K562 (cell line): Measurements from ENCODE around the gene RBX1. TPM values are rescaled to one million over a fixed set of nuclear protein-coding genes. Genes with fewer than 3 reads are reported as not detected.
"Not testable (repeated sequence)": the region's sequence is repeated elsewhere in the genome, so short reads cannot be mapped to it uniquely, and the experiment has no call there.

Experiments
- ATAC-seq: fragments of 200-7000 bp; cut with Tn5 transposase; 3 replicates; pipeline ENCODE4 v1.9.1; 2020; ENCODE audit warnings: moderate library complexity
- BruUV-seq: library from RNA; stranded (reverse); fragments of 400-500 nt; replicated peaks from 2 replicates; lab custom pipeline; 2021; lab: Mats Ljungman, UMichigan
- CTCF ChIA-PET: fragments of 300-600 bp; formaldehyde crosslinking; extraction: SDS; loops from one replicate; lab custom pipeline; 2021; ENCODE audit warnings: low intra/inter-chr PET ratio; lab: Yijun Ruan, JAX
- POLR2A ChIA-PET: fragments of 300-600, 350-650 bp; sonication (Branson Sonifier 250); formaldehyde crosslinking; extraction: SDS; loops from one replicate; lab custom pipeline; 2021; ENCODE audit warnings: antibody characterized with exemption, inconsistent platforms; lab: Yijun Ruan, JAX
- DNase-seq, 4 experiments: peaks; one replicate each; pipeline versions ENCODE4 v3.0.0 to v3.0.0-alpha.2; 2011 to 2018; ENCODE audit warnings: low spot score in 3 of 4, mixed read lengths in 3 of 4; ENCODE audit errors: extremely low read depth in 1 of 4
- FAIRE-seq: peaks from 2 replicates; lab custom pipeline; 2011; peaks lifted over from hg19 to GRCh38; lab: Jason Lieb, UNC
- H2AFZ ChIP-seq: 2 replicates; pipeline ENCODE4 v1.6.0; 2011; ENCODE audit warnings: low read depth, low read length, control low read depth, inconsistent platforms
- H3K27ac ChIP-seq: fragments of 200-600 bp; 3 replicates; pipeline ENCODE4 v1.8.0; 2011; ENCODE audit warnings: low read depth, mild to moderate bottlenecking, control low read depth, inconsistent platforms, low read length, moderate library complexity, mixed read lengths; ENCODE audit errors: extremely low read depth
- H3K27me3 ChIP-seq, 2 experiments: fragments of 300-600 bp in 1 of 2; 2 replicates in 1 of 2; 3 replicates in 1 of 2; pipeline versions ENCODE4 v1.6.0 to v1.8.0; 2011; ENCODE audit warnings: inconsistent platforms in 2 of 2, low read length in 2 of 2, mild to moderate bottlenecking in 1 of 2, mixed read lengths in 1 of 2, moderate library complexity in 1 of 2; ENCODE audit not compliant: control insufficient read depth in 2 of 2, insufficient read depth in 2 of 2
- H3K36me3 ChIP-seq: fragments of 300-600 bp; 3 replicates; pipeline ENCODE4 v1.8.0; 2011; ENCODE audit warnings: mild to moderate bottlenecking, low read length, inconsistent platforms; ENCODE audit not compliant: control insufficient read depth, insufficient read depth
- H3K4me1 ChIP-seq, 2 experiments: fragments of 200-600 bp in 1 of 2; replicated peaks in 1 of 2; 2 replicates in 1 of 2; 3 replicates in 1 of 2; pipeline versions ENCODE4 v1.5.1 to v1.8.0; 2011; ENCODE audit warnings: inconsistent platforms in 2 of 2, low read length in 2 of 2, mild to moderate bottlenecking in 1 of 2, mixed read lengths in 1 of 2, moderate library complexity in 1 of 2; ENCODE audit not compliant: control insufficient read depth in 2 of 2, insufficient read depth in 2 of 2
- H3K4me2 ChIP-seq: 2 replicates; pipeline ENCODE4 v1.6.1; 2011; ENCODE audit warnings: low read length, control low read depth, inconsistent platforms, mixed read lengths; ENCODE audit not compliant: insufficient read depth
- H3K4me3 ChIP-seq: fragments of 200-600 bp; sonication (generic), shearing (Covaris generic); 2 replicates; pipeline ENCODE4 v1.5.1; 2016; ENCODE audit warnings: control low read depth, inconsistent platforms
- H3K79me2 ChIP-seq: fragments of 200-600 bp; 3 replicates; pipeline ENCODE4 v1.8.0; 2011; ENCODE audit warnings: low read length, inconsistent platforms; ENCODE audit not compliant: control insufficient read depth, insufficient read depth
- H3K9ac ChIP-seq, 2 experiments: 2 replicates each; pipeline versions ENCODE4 v1.6.0 to v1.6.1; 2011; ENCODE audit warnings: low read depth in 2 of 2, low read length in 2 of 2, control low read depth in 1 of 2, inconsistent platforms in 1 of 2, mild to moderate bottlenecking in 1 of 2, mixed read lengths in 1 of 2; ENCODE audit not compliant: insufficient read depth in 1 of 2
- H3K9me1 ChIP-seq: one replicate; pipeline ENCODE4 v1.6.0; 2011; ENCODE audit warnings: inconsistent platforms, mild to moderate bottlenecking, low read length, moderate library complexity; ENCODE audit not compliant: control insufficient read depth, insufficient read depth
- H3K9me3 ChIP-seq: replicated peaks from 2 replicates; pipeline ENCODE4 v1.5.1; 2011; ENCODE audit warnings: low read depth, low read length, inconsistent platforms; ENCODE audit not compliant: control insufficient read depth, insufficient read depth
- H4K20me1 ChIP-seq: replicated peaks from 2 replicates; pipeline ENCODE4 v1.6.1; 2011; ENCODE audit warnings: low read length, inconsistent platforms, mixed read lengths; ENCODE audit not compliant: control insufficient read depth, insufficient read depth
- ATF3 ChIP-seq, 2 experiments: fragments of 450-650 bp in 1 of 2; sonication (generic) in 1 of 2; formaldehyde crosslinking in 1 of 2; IDR thresholded peaks in 1 of 2; conservative IDR thresholded peaks in 1 of 2; 2 replicates each; pipeline versions ENCODE4 v1.6.1 to v1.8.1; 2016 to 2023; ENCODE audit warnings: mild to moderate bottlenecking in 2 of 2, moderate library complexity in 2 of 2, inconsistent platforms in 1 of 2, missing genetic modification reagents in 1 of 2
- CHCHD3 ChIP-seq: fragments of 250-450 bp; sonication (Bioruptor Pico); IDR thresholded peaks from 2 replicates; pipeline ENCODE4 v2.1.2; 2022; ENCODE audit warnings: mild to moderate bottlenecking
- FOSL1 ChIP-seq: fragments of 200-800 bp; sonication (Bioruptor generic); conservative IDR thresholded peaks from 2 replicates; pipeline ENCODE4 v1.6.1; 2016; ENCODE audit warnings: missing genetic modification characterization, missing compliant biosample characterization
- JUND ChIP-seq, 2 experiments: IDR thresholded peaks; 2 replicates in 1 of 2; 3 replicates in 1 of 2; pipeline ENCODE4 v1.6.1; 2011; ENCODE audit warnings: borderline replicate concordance in 2 of 2, low read depth in 2 of 2, low read length in 2 of 2, improper control_type of control experiment in 1 of 2, missing biosample characterization in 1 of 2, missing genetic modification characterization in 1 of 2, missing genetic modification reagents in 1 of 2
- RBM14 ChIP-seq: fragments of 200-400 bp; formaldehyde crosslinking; IDR thresholded peaks from 2 replicates; pipeline ENCODE4 v1.6.1; 2018; ENCODE audit warnings: low read depth, mild to moderate bottlenecking, low read length, moderate library complexity, borderline replicate concordance; ENCODE audit not compliant: insufficient read depth
- RFX1 ChIP-seq: fragments of 450-650 bp; IDR thresholded peaks from 2 replicates; pipeline ENCODE4 v1.6.1; 2016; ENCODE audit warnings: mild to moderate bottlenecking, moderate library complexity
- THRA ChIP-seq: fragments of 450-650 bp; IDR thresholded peaks from 2 replicates; pipeline ENCODE4 v1.6.1; 2017; ENCODE audit warnings: mild to moderate bottlenecking, moderate library complexity
- ZBTB12 ChIP-seq: fragments of 250-450 bp; sonication (Bioruptor Pico); IDR thresholded peaks from 2 replicates; pipeline ENCODE4 v1.4.0; 2020
- ZNF354B ChIP-seq: fragments of 250-450 bp; sonication (Bioruptor Pico); IDR thresholded peaks from 2 replicates; pipeline ENCODE4 v1.4.0; 2020
- ZNF384 ChIP-seq: IDR thresholded peaks from 2 replicates; pipeline ENCODE4 v1.6.1; 2012; ENCODE audit warnings: low read depth, low read length, improper control_type of control experiment
- ZSCAN32 ChIP-seq: fragments of 450-650 bp; formaldehyde crosslinking; IDR thresholded peaks from 2 replicates; pipeline ENCODE4 v1.4.0; 2020; ENCODE audit warnings: mild to moderate bottlenecking, moderate library complexity
- WGBS: fragments of 100-300 bp; shearing (Covaris generic); methylation state at CpG from one replicate; pipeline ENCODE4 v1.1.6; 2016; ENCODE audit warnings: low coverage, mixed read lengths; ENCODE audit not compliant: insufficient coverage; ENCODE audit errors: missing lambda C conversion rate; 5-methylcytosine and 5-hydroxymethylcytosine counted together
- in situ Hi-C: fragments of 300-500 bp; cut with MboI; formaldehyde crosslinking; loops from 4 replicates; pipeline ENCODE4 v1.15.0; 2018; ENCODE audit warnings: inconsistent platforms, mixed read lengths
- intact Hi-C: fragments of 100-400 bp; cut with micrococcal nuclease; formaldehyde crosslinking; loops from 2 replicates; pipeline ENCODE4 v1.14.2; 2022
- polyA plus RNA-seq, 8 experiments: library from polyadenylated mRNA; depleted of rRNA in 4 of 8; stranded (reverse) in 5 of 8; unstranded in 3 of 8; fragments of >200 nt; fragmentation: Nextera tagmentation in 2 of 8; fragmentation: Illumina TruSeq in 1 of 8; extraction: Ambion mirVana in 2 of 8; extraction: Trizol in 1 of 8; gene quantifications; 2 replicates each; pipeline versions ENCODE4 v1.2.1 to v1.2.3, GENCODE V29; 2011 to 2014; ENCODE audit warnings: inconsistent platforms in 1 of 8, missing spikeins in 1 of 8
- total RNA-seq, 7 experiments: library from RNA; depleted of rRNA in 6 of 7; stranded (reverse); fragments of >200 nt in 6 of 7; fragmentation: Illumina TruSeq in 2 of 7; extraction: Trizol in 2 of 7; gene quantifications; 2 replicates each; pipeline versions ENCODE4 v1.2.1 to v1.2.3, GENCODE V29; 2011 to 2021; ENCODE audit warnings: low replicate concordance in 1 of 7

The RBX1 gene
- total and polyA plus RNA-seq, 9 of the 15 experiments (the other 6 are each of a cell fraction or from before 2014, with no cell fraction given), result 44.0 to 259 (median 67.9) TPM

- H3K79me2 ChIP-seq, result no peaks in the 10 kb centered on the region
- no peak for ATAC-seq
- TF ChIP-seq RBM14, result no peak
- TF ChIP-seq ZSCAN32 (CRISPR knock-in tag), result no peak
- TF ChIP-seq RFX1, result peak; percentile 88
- 0 out of 2 replicates have a peak, but pooled peaks have one; percentile 9 for TF ChIP-seq JUND (IDR thresholded peaks at IDR 0.05; ENCODE audit: borderline replicate concordance, low read depth, low read length)
- no peak for TF ChIP-seq JUND (tag; IDR thresholded peaks at IDR 0.05; ENCODE audit: borderline replicate concordance, low read depth, low read length)
- TF ChIP-seq ZNF354B (CRISPR knock-in tag), result no peak
- TF ChIP-seq FOSL1 (tag), result 0 out of 2 replicates have a peak, but pooled peaks have one; percentile 16
- peak; percentile 7; the same call in 1 of the 2 replicates for TF ChIP-seq ATF3 (IDR thresholded peaks at IDR 0.05)
- TF ChIP-seq ATF3 (CRISPR knock-in tag; conservative IDR thresholded peaks at IDR 0.05), result no peak
- peak; percentile 57; the same call in 1 of the 2 replicates for TF ChIP-seq ZNF384
- no peak for TF ChIP-seq CHCHD3 (CRISPR knock-in tag)
- TF ChIP-seq THRA, result no peak
- no peak for TF ChIP-seq ZBTB12 (CRISPR knock-in tag)
- TF ChIP-seq, all 486 proteins: peak for 5
- intact Hi-C loops, result no loop called here
- peak in 1 of 4 experiments; percentile 22 for DNase-seq
- Histone ChIP-seq H3K4me2 (no peak overlapping the region), H3K27me3 (no peaks in the 10 kb centered on the region), H3K27ac (no peak overlapping the region), H3K36me3 (no peaks in the 10 kb centered on the region), H4K20me1 (no peaks in the 10 kb centered on the region), H3K4me3 (no peak overlapping the region), H2AFZ (0 out of 2 replicates have a peak overlapping the region, but pooled peaks have one; percentile 19), H3K9ac (no peak overlapping the region), H3K4me1 (no peaks in the 10 kb centered on the region), H3K9me1 (no peaks in the 10 kb centered on the region), H3K9me3 (no peaks in the 10 kb centered on the region)
- ChIA-PET CTCF (no interaction called here), POLR2A (no interaction called here)
- BruUV-seq, result no TSS peak
- 0% methylated on average over 1 of the region's 1 CpG for WGBS
- no peak for FAIRE-seq
- in situ Hi-C loops, result no loop called here
Observed at GRCh38 chr22:41001722-41002122, 50.5 kb downstream of the RBX1 start.

- FAIRE-seq, H3K4me1 ChIP-seq, BruUV-seq, CTCF ChIA-PET, H3K79me2 ChIP-seq, in situ Hi-C loops, H3K9ac ChIP-seq, H2AFZ ChIP-seq, H3K9me3 ChIP-seq, DNase-seq, H4K20me1 ChIP-seq, H3K4me3 ChIP-seq, H3K27me3 ChIP-seq, H3K4me2 ChIP-seq, H3K36me3 ChIP-seq, intact Hi-C loops, H3K27ac ChIP-seq, ATAC-seq, H3K9me1 ChIP-seq: not testable (repeated sequence)
- 74% methylated on average over 8 of the region's 11 CpGs for WGBS
- POLR2A ChIA-PET, result interaction anchor here (1.0 kb wide), 1 partner anchor 20 kb away, joined by 6 read pairs; no protein-coding TSS in a partner anchor
Observed at GRCh38 chr22:41002386-41002785, 51.2 kb downstream of the RBX1 start.
